GM10266 (cell line): ENCODE results near the gene YBX2.

Source experiments
- DNase-seq: peaks from one replicate; pipeline ENCODE4 v3.0.0; 2012; ENCODE audit errors: extremely low spot score
- CTCF ChIP-seq: IDR thresholded peaks from 2 replicates; pipeline ENCODE4 v1.5.1; 2012; ENCODE audit warnings: mild to moderate bottlenecking, low read depth; ENCODE audit not compliant: control insufficient read depth, insufficient read depth; ENCODE audit errors: missing control alignments

Gene YBX2

GRCh38 chr17:7239091-7240027, 55.1 kb downstream of the YBX2 start, which contains the start of gene PHF23:
PHF23 (minus strand) TSS chr17:7239457; CDS start chr17:7239279, 178 bp downstream.
- peak; percentile 99 for DNase-seq
- no peak for TF ChIP-seq CTCF

GRCh38 chr17:7238420-7239090, 55.9 kb downstream of the YBX2 start:
- no peak for TF ChIP-seq CTCF
- DNase-seq, result no peak
